K562 (cell line): Measurements from ENCODE around the gene TNFSF11. TPM values are rescaled to one million over a fixed set of nuclear protein-coding genes. Genes with fewer than 3 reads are reported as not detected.

Experiments
- ATAC-seq: fragments of 200-7000 bp; cut with Tn5 transposase; 3 replicates; pipeline ENCODE4 v1.9.1; 2020; ENCODE audit warnings: moderate library complexity
- BruUV-seq: library from RNA; stranded (reverse); fragments of 400-500 nt; replicated peaks from 2 replicates; lab custom pipeline; 2021; lab: Mats Ljungman, UMichigan
- CTCF ChIA-PET: fragments of 300-600 bp; formaldehyde crosslinking; extraction: SDS; loops from one replicate; lab custom pipeline; 2021; ENCODE audit warnings: low intra/inter-chr PET ratio; lab: Yijun Ruan, JAX
- POLR2A ChIA-PET: fragments of 300-600, 350-650 bp; sonication (Branson Sonifier 250); formaldehyde crosslinking; extraction: SDS; loops from one replicate; lab custom pipeline; 2021; ENCODE audit warnings: antibody characterized with exemption, inconsistent platforms; lab: Yijun Ruan, JAX
- DNase-seq, 4 experiments: peaks; one replicate each; pipeline versions ENCODE4 v3.0.0 to v3.0.0-alpha.2; 2011 to 2018; ENCODE audit warnings: low spot score in 3 of 4, mixed read lengths in 3 of 4; ENCODE audit errors: extremely low read depth in 1 of 4
- FAIRE-seq: peaks from 2 replicates; lab custom pipeline; 2011; peaks lifted over from hg19 to GRCh38; lab: Jason Lieb, UNC
- H2AFZ ChIP-seq: 2 replicates; pipeline ENCODE4 v1.6.0; 2011; ENCODE audit warnings: low read depth, low read length, control low read depth, inconsistent platforms
- H3K27ac ChIP-seq: fragments of 200-600 bp; 3 replicates; pipeline ENCODE4 v1.8.0; 2011; ENCODE audit warnings: low read depth, mild to moderate bottlenecking, control low read depth, inconsistent platforms, low read length, moderate library complexity, mixed read lengths; ENCODE audit errors: extremely low read depth
- H3K27me3 ChIP-seq, 2 experiments: fragments of 300-600 bp in 1 of 2; 2 replicates in 1 of 2; 3 replicates in 1 of 2; pipeline versions ENCODE4 v1.6.0 to v1.8.0; 2011; ENCODE audit warnings: inconsistent platforms in 2 of 2, low read length in 2 of 2, mild to moderate bottlenecking in 1 of 2, mixed read lengths in 1 of 2, moderate library complexity in 1 of 2; ENCODE audit not compliant: control insufficient read depth in 2 of 2, insufficient read depth in 2 of 2
- H3K36me3 ChIP-seq: fragments of 300-600 bp; 3 replicates; pipeline ENCODE4 v1.8.0; 2011; ENCODE audit warnings: mild to moderate bottlenecking, low read length, inconsistent platforms; ENCODE audit not compliant: control insufficient read depth, insufficient read depth
- H3K4me1 ChIP-seq, 2 experiments: fragments of 200-600 bp in 1 of 2; replicated peaks in 1 of 2; 2 replicates in 1 of 2; 3 replicates in 1 of 2; pipeline versions ENCODE4 v1.5.1 to v1.8.0; 2011; ENCODE audit warnings: inconsistent platforms in 2 of 2, low read length in 2 of 2, mild to moderate bottlenecking in 1 of 2, mixed read lengths in 1 of 2, moderate library complexity in 1 of 2; ENCODE audit not compliant: control insufficient read depth in 2 of 2, insufficient read depth in 2 of 2
- H3K4me2 ChIP-seq: 2 replicates; pipeline ENCODE4 v1.6.1; 2011; ENCODE audit warnings: low read length, control low read depth, inconsistent platforms, mixed read lengths; ENCODE audit not compliant: insufficient read depth
- H3K4me3 ChIP-seq: fragments of 200-600 bp; sonication (generic), shearing (Covaris generic); 2 replicates; pipeline ENCODE4 v1.5.1; 2016; ENCODE audit warnings: control low read depth, inconsistent platforms
- H3K79me2 ChIP-seq: fragments of 200-600 bp; 3 replicates; pipeline ENCODE4 v1.8.0; 2011; ENCODE audit warnings: low read length, inconsistent platforms; ENCODE audit not compliant: control insufficient read depth, insufficient read depth
- H3K9ac ChIP-seq, 2 experiments: 2 replicates each; pipeline versions ENCODE4 v1.6.0 to v1.6.1; 2011; ENCODE audit warnings: low read depth in 2 of 2, low read length in 2 of 2, control low read depth in 1 of 2, inconsistent platforms in 1 of 2, mild to moderate bottlenecking in 1 of 2, mixed read lengths in 1 of 2; ENCODE audit not compliant: insufficient read depth in 1 of 2
- H3K9me1 ChIP-seq: one replicate; pipeline ENCODE4 v1.6.0; 2011; ENCODE audit warnings: inconsistent platforms, mild to moderate bottlenecking, low read length, moderate library complexity; ENCODE audit not compliant: control insufficient read depth, insufficient read depth
- H3K9me3 ChIP-seq: replicated peaks from 2 replicates; pipeline ENCODE4 v1.5.1; 2011; ENCODE audit warnings: low read depth, low read length, inconsistent platforms; ENCODE audit not compliant: control insufficient read depth, insufficient read depth
- H4K20me1 ChIP-seq: replicated peaks from 2 replicates; pipeline ENCODE4 v1.6.1; 2011; ENCODE audit warnings: low read length, inconsistent platforms, mixed read lengths; ENCODE audit not compliant: control insufficient read depth, insufficient read depth
- BDP1 ChIP-seq: IDR thresholded peaks from 3 replicates; pipeline ENCODE4 v1.6.1; 2011; ENCODE audit not compliant: insufficient read length, insufficient read depth
- DEAF1 ChIP-seq: fragments of 450-650 bp; formaldehyde crosslinking; IDR thresholded peaks from 2 replicates; pipeline ENCODE4 v1.4.0; 2020; ENCODE audit warnings: mild to moderate bottlenecking, moderate library complexity
- KLF1 ChIP-seq: fragments of 450-650 bp; IDR thresholded peaks from 2 replicates; pipeline ENCODE4 v1.6.1; 2016; ENCODE audit warnings: missing genetic modification characterization, missing compliant biosample characterization
- KLF10 ChIP-seq: fragments of 250-450 bp; sonication (Bioruptor Pico); IDR thresholded peaks from 2 replicates; pipeline ENCODE4 v1.6.1; 2021; ENCODE audit warnings: matching md5 sums
- NELFE ChIP-seq: IDR thresholded peaks from 2 replicates; pipeline ENCODE4 v1.6.1; 2011; ENCODE audit warnings: mild to moderate bottlenecking; ENCODE audit not compliant: insufficient read depth, insufficient read length
- RBFOX2 ChIP-seq: fragments of 200-400 bp; formaldehyde crosslinking; IDR thresholded peaks from 2 replicates; pipeline ENCODE4 v1.6.1; 2017; ENCODE audit warnings: low read depth, mild to moderate bottlenecking, low read length, moderate library complexity
- RCOR1 ChIP-seq, 2 experiments: IDR thresholded peaks; 2 replicates each; pipeline ENCODE4 v1.6.1; 2012; ENCODE audit warnings: low read depth in 2 of 2, low read length in 2 of 2, borderline replicate concordance in 1 of 2, improper control_type of control experiment in 1 of 2
- ZNF77 ChIP-seq: fragments of 250-450 bp; sonication (Bioruptor Pico); IDR thresholded peaks from 2 replicates; pipeline ENCODE4 v1.5.0; 2020
- WGBS: fragments of 100-300 bp; shearing (Covaris generic); methylation state at CpG from one replicate; pipeline ENCODE4 v1.1.6; 2016; ENCODE audit warnings: low coverage, mixed read lengths; ENCODE audit not compliant: insufficient coverage; ENCODE audit errors: missing lambda C conversion rate; 5-methylcytosine and 5-hydroxymethylcytosine counted together
- in situ Hi-C: fragments of 300-500 bp; cut with MboI; formaldehyde crosslinking; loops from 4 replicates; pipeline ENCODE4 v1.15.0; 2018; ENCODE audit warnings: inconsistent platforms, mixed read lengths
- intact Hi-C: fragments of 100-400 bp; cut with micrococcal nuclease; formaldehyde crosslinking; loops from 2 replicates; pipeline ENCODE4 v1.14.2; 2022
- polyA plus RNA-seq, 8 experiments: library from polyadenylated mRNA; depleted of rRNA in 4 of 8; stranded (reverse) in 5 of 8; unstranded in 3 of 8; fragments of >200 nt; fragmentation: Nextera tagmentation in 2 of 8; fragmentation: Illumina TruSeq in 1 of 8; extraction: Ambion mirVana in 2 of 8; extraction: Trizol in 1 of 8; gene quantifications; 2 replicates each; pipeline versions ENCODE4 v1.2.1 to v1.2.3, GENCODE V29; 2011 to 2014; ENCODE audit warnings: inconsistent platforms in 1 of 8, missing spikeins in 1 of 8
- total RNA-seq, 7 experiments: library from RNA; depleted of rRNA in 6 of 7; stranded (reverse); fragments of >200 nt in 6 of 7; fragmentation: Illumina TruSeq in 2 of 7; extraction: Trizol in 2 of 7; gene quantifications; 2 replicates each; pipeline versions ENCODE4 v1.2.1 to v1.2.3, GENCODE V29; 2011 to 2021; ENCODE audit warnings: low replicate concordance in 1 of 7
- TF ChIP-seq, protein P1 (sequence below): fragments of 450-650 bp; formaldehyde crosslinking; IDR thresholded peaks from 2 replicates; pipeline ENCODE4 v1.4.0; 2020; ENCODE audit warnings: mild to moderate bottlenecking, moderate library complexity
- TF ChIP-seq, protein P2 (sequence below): sonication (generic); formaldehyde crosslinking; IDR thresholded peaks from 2 replicates; pipeline ENCODE4 v1.8.0; 2022; ENCODE audit warnings: mild to moderate bottlenecking, missing genetic modification reagents

TNFSF11 gene
- total and polyA plus RNA-seq, 9 of the 15 experiments (the other 6 are each of a cell fraction or from before 2014, with no cell fraction given): not detected

DNA sequence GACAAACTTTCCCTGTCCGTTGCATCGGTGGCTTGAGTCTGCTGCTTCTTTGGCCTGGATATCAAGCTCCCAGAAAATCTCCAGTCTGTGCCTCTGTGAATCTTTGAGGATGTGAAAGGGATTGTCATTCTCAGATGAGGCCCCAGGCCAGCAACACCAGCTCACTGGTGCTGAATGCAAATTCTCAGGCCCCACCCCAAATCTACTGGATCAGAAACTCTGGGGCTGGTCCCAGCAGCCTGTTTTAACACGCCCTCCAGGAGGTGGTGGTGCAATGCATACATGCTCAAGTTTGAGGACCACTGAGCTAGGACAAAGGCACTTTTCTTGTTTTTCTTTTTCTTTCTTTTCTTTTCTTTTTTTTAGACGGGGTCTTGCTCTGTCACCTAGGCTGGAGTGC lies 23.6 kb downstream of the TNFSF11 start:
- H3K36me3 ChIP-seq: no peaks in the 10 kb centered on the region
- ChIA-PET POLR2A (no interaction called here), CTCF (no interaction called here)
- FAIRE-seq: no peak
- no peak for DNase-seq
- H3K4me2 ChIP-seq: no peak overlapping the region
- no peak overlapping the region for H3K27ac ChIP-seq
- H3K9me3 ChIP-seq: no peaks in the 10 kb centered on the region
- H2AFZ ChIP-seq: no peak overlapping the region
- no peaks in the 10 kb centered on the region for H3K27me3 ChIP-seq
- no peak overlapping the region for H3K4me3 ChIP-seq
- no peak overlapping the region for H3K9ac ChIP-seq
- no peaks in the 10 kb centered on the region for H3K4me1 ChIP-seq
- no peaks in the 10 kb centered on the region for H4K20me1 ChIP-seq
- intact Hi-C loops (no loop called here), in situ Hi-C loops (no loop called here)
- no peak for TF ChIP-seq RCOR1 (IDR thresholded peaks at IDR 0.05; ENCODE audit: borderline replicate concordance in 1 of 2, low read depth in 2 of 2, low read length in 2 of 2)
- H3K9me1 ChIP-seq: no peaks in the 10 kb centered on the region
- 0% methylated on average over 4 of the region's 4 CpGs for WGBS
- no TSS peak for BruUV-seq
- no peaks in the 10 kb centered on the region for H3K79me2 ChIP-seq
- no peak for ATAC-seq

DNA sequence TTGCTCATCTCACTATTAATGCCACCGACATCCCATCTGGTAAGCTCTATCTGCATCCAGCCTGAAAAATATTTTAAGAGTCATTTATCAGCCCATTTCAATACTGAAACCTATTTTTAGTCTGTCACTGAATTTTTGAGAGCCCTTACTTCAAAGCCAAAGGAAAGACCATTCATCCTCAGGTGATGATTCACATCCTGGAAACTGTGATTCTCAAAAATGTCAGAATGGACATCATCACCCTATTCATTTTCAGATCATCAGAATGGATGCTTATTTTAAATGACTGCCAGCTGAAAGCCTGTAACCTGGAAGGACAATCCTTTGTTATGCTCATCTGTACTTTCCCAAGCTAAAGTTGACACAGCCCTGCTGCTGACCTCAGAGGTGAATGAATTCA lies 27.0 kb downstream of the TNFSF11 start:
- no TSS peak for BruUV-seq
- H3K4me2 ChIP-seq: no peak overlapping the region
- no peaks in the 10 kb centered on the region for H3K36me3 ChIP-seq
- no peak for FAIRE-seq
- no peaks in the 10 kb centered on the region for H3K4me1 ChIP-seq
- H4K20me1 ChIP-seq: no peaks in the 10 kb centered on the region
- WGBS: 0% methylated on average over 1 of the region's 1 CpG
- no peak overlapping the region for H2AFZ ChIP-seq
- ChIA-PET CTCF (no interaction called here), POLR2A (no interaction called here)
- H3K27me3 ChIP-seq: no peaks in the 10 kb centered on the region
- in situ Hi-C loops (no loop called here), intact Hi-C loops (no loop called here)
- H3K79me2 ChIP-seq: no peaks in the 10 kb centered on the region
- DNase-seq: no peak
- ATAC-seq: no peak
- H3K27ac ChIP-seq: no peak overlapping the region
- no peak overlapping the region for H3K4me3 ChIP-seq
- no peaks in the 10 kb centered on the region for H3K9me3 ChIP-seq
- no peak overlapping the region for H3K9ac ChIP-seq
- H3K9me1 ChIP-seq: no peaks in the 10 kb centered on the region
- TF ChIP-seq KLF1: no peak
- no peak for TF ChIP-seq KLF10 (CRISPR knock-in tag)
- TF ChIP-seq ZNF77 (CRISPR knock-in tag): no peak
- TF ChIP-seq RBFOX2: no peak
- TF ChIP-seq, protein P1, sequence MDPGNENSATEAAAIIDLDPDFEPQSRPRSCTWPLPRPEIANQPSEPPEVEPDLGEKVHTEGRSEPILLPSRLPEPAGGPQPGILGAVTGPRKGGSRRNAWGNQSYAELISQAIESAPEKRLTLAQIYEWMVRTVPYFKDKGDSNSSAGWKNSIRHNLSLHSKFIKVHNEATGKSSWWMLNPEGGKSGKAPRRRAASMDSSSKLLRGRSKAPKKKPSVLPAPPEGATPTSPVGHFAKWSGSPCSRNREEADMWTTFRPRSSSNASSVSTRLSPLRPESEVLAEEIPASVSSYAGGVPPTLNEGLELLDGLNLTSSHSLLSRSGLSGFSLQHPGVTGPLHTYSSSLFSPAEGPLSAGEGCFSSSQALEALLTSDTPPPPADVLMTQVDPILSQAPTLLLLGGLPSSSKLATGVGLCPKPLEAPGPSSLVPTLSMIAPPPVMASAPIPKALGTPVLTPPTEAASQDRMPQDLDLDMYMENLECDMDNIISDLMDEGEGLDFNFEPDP: no peak
- TF ChIP-seq, protein P2, sequence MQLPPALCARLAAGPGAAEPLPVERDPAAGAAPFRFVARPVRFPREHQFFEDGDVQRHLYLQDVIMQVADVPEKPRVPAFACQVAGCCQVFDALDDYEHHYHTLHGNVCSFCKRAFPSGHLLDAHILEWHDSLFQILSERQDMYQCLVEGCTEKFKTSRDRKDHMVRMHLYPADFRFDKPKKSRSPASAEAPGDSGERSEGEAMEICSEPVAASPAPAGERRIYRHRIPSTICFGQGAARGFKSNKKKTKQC (CRISPR knock-in tag): no peak
- TF ChIP-seq BDP1: no peak
- no peak for TF ChIP-seq DEAF1 (CRISPR knock-in tag)
- no peak for TF ChIP-seq NELFE
